Smooth muscle cell (in vitro differentiated cells): ENCODE measurements around the gene DNER. TPM values are rescaled to one million over a fixed set of nuclear protein-coding genes. Genes with fewer than 3 reads are reported as not detected.
A peak's percentile ranks its signal among the peaks of the same experiment; 100 is the strongest.

ENCODE experiments used
- DNase-seq: peaks from one replicate; lab custom pipeline; 2025; ENCODE audit not compliant: unreplicated experiment; lab: John Stamatoyannopoulos, UW
- H2AFZ ChIP-seq: fragments of 200-600 bp; sonication (generic); 2 replicates; pipeline ENCODE4 v1.6.0; 2016; ENCODE audit warnings: antibody characterized with exemption, low read depth, mild to moderate bottlenecking
- H3F3A ChIP-seq: fragments of 200-600 bp; sonication (generic); 2 replicates; pipeline ENCODE4 v1.6.0; 2017; ENCODE audit warnings: antibody characterized with exemption, low read depth
- H3K27ac ChIP-seq: fragments of 200-600 bp; sonication (generic); 2 replicates; pipeline ENCODE4 v1.5.1; 2016; ENCODE audit warnings: low read depth, mild to moderate bottlenecking
- H3K27me3 ChIP-seq: fragments of 200-600 bp; sonication (generic); 2 replicates; pipeline ENCODE4 v1.6.1; 2016; ENCODE audit warnings: low read depth, mild to moderate bottlenecking
- H3K36me3 ChIP-seq: fragments of 200-600 bp; sonication (generic); 2 replicates; pipeline ENCODE4 v1.5.1; 2016; ENCODE audit warnings: low read depth
- H3K4me1 ChIP-seq: fragments of 200-600 bp; sonication (generic); 2 replicates; pipeline ENCODE4 v1.5.1; 2016; ENCODE audit warnings: low read depth
- H3K4me2 ChIP-seq: fragments of 200-600 bp; sonication (generic); 2 replicates; pipeline ENCODE4 v1.6.0; 2016; ENCODE audit warnings: mild to moderate bottlenecking
- H3K4me3 ChIP-seq: fragments of 200-600 bp; sonication (generic); 2 replicates; pipeline ENCODE4 v1.5.1; 2016; ENCODE audit warnings: mild to moderate bottlenecking
- H3K79me2 ChIP-seq: fragments of 200-600 bp; sonication (generic); 2 replicates; pipeline ENCODE4 v1.6.0; 2016; ENCODE audit warnings: low read depth, mild to moderate bottlenecking
- H3K9ac ChIP-seq: fragments of 200-600 bp; sonication (generic); 2 replicates; pipeline ENCODE4 v1.6.0; 2016; ENCODE audit warnings: low read depth
- H3K9me3 ChIP-seq: fragments of 200-600 bp; sonication (generic); replicated peaks from 2 replicates; pipeline ENCODE4 v1.5.1; 2016; ENCODE audit warnings: low read depth
- H4K20me1 ChIP-seq: fragments of 200-600 bp; sonication (generic); 2 replicates; pipeline ENCODE4 v1.6.0; 2016; ENCODE audit warnings: low read depth
- CTCF ChIP-seq: fragments of 200-600 bp; sonication (generic); IDR thresholded peaks from 2 replicates; pipeline ENCODE4 v1.5.1; 2017; ENCODE audit warnings: borderline replicate concordance, mild to moderate bottlenecking, antibody characterized with exemption; ENCODE audit not compliant: insufficient read depth, poor library complexity, severe bottlenecking
- WGBS: methylation state at CpG from one replicate; pipeline ENCODE4 v1.1.7; 2016; ENCODE audit warnings: low lambda C conversion rate; 5-methylcytosine and 5-hydroxymethylcytosine counted together
- polyA plus RNA-seq: library from polyadenylated mRNA; unstranded; fragments of >200 nt; fragmentation: Nextera tagmentation; extraction: Ambion mirVana; gene quantifications from 2 replicates; pipeline ENCODE4 v1.2.1, GENCODE V29; 2016
- total RNA-seq: library from RNA; depleted of rRNA; stranded (reverse); fragments of >200 nt; gene quantifications from 2 replicates; pipeline ENCODE4 v1.2.3, GENCODE V29; 2014

DNER gene
- total and polyA plus RNA-seq, 2 experiments from 2014 or later: 0.31 to 0.61 TPM

- H3K27me3 ChIP-seq: no peaks in the 10 kb centered on the region
- no peaks in the 10 kb centered on the region for H4K20me1 ChIP-seq
- H3K36me3 ChIP-seq: no peaks in the 10 kb centered on the region
- H3K4me1 ChIP-seq: no peaks in the 10 kb centered on the region
- TF ChIP-seq CTCF: no peak
- DNase-seq: no peak
- no peak overlapping the region for H3K4me3 ChIP-seq
- H3F3A ChIP-seq: no peaks in the 10 kb centered on the region
- no peak overlapping the region for H3K9ac ChIP-seq
- no peak overlapping the region for H2AFZ ChIP-seq
- H3K9me3 ChIP-seq: no peaks in the 10 kb centered on the region
- H3K79me2 ChIP-seq: no peaks in the 10 kb centered on the region
- H3K4me2 ChIP-seq: no peak overlapping the region
- WGBS: 55% methylated on average over 2 of the region's 2 CpGs
- H3K27ac ChIP-seq: no peak overlapping the region
These were observed 250.5 kb downstream of the DNER start for GRCh38 chr2:229463841-229464346.

- no peaks in the 10 kb centered on the region for H3K9me3 ChIP-seq
- H3K9ac ChIP-seq: no peak overlapping the region
- H4K20me1 ChIP-seq: no peaks in the 10 kb centered on the region
- H3K79me2 ChIP-seq: no peaks in the 10 kb centered on the region
- TF ChIP-seq CTCF: no peak
- no peaks in the 10 kb centered on the region for H3F3A ChIP-seq
- H3K36me3 ChIP-seq: no peaks in the 10 kb centered on the region
- no peak overlapping the region for H3K27ac ChIP-seq
- H3K27me3 ChIP-seq: no peaks in the 10 kb centered on the region
- H3K4me1 ChIP-seq: no peaks in the 10 kb centered on the region
- H3K4me2 ChIP-seq: no peak overlapping the region
- no peak for DNase-seq
- H3K4me3 ChIP-seq: no peak overlapping the region
- H2AFZ ChIP-seq: no peak overlapping the region
These were observed 252.2 kb downstream of the DNER start for GRCh38 chr2:229462112-229462511.

DNA sequence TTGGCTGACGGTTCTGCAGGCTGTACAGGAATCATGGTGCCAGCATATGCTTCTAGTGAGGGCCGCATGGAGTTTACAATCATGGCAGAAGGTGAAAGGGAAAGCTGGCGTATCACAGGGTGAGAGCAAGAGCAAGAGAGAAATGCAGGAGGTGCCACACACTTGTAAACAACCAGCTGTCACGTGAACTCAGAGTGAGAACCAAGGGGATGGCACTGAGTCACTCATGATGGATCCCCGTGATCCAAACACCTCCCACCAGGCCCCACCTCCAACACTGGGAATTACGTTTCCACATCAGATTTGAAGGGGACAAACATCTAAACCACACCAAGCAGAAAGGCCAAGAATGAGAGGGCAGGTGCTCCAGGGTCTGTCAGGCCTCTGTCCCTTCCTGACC lies 258.3 kb downstream of the DNER start:
- no peak for DNase-seq
- no peak for TF ChIP-seq CTCF
- no peak overlapping the region for H3K4me2 ChIP-seq
- H3K27me3 ChIP-seq: no peaks in the 10 kb centered on the region
- H3K27ac ChIP-seq: no peak overlapping the region
- H2AFZ ChIP-seq: no peak overlapping the region
- H3K4me3 ChIP-seq: no peak overlapping the region
- no peaks in the 10 kb centered on the region for H3F3A ChIP-seq
- H3K9me3 ChIP-seq: no peaks in the 10 kb centered on the region
- no peaks in the 10 kb centered on the region for H3K36me3 ChIP-seq
- H3K4me1 ChIP-seq: no peaks in the 10 kb centered on the region
- H4K20me1 ChIP-seq: no peaks in the 10 kb centered on the region
- no peak overlapping the region for H3K9ac ChIP-seq
- 93% methylated on average over 6 of the region's 6 CpGs for WGBS
- H3K79me2 ChIP-seq: no peaks in the 10 kb centered on the region

GRCh38 chr2:229454934-229455631 lies 259.3 kb downstream of the DNER start:
- TF ChIP-seq CTCF: no peak
- no peak overlapping the region for H2AFZ ChIP-seq
- DNase-seq: no peak

More at GRCh38 chr2:229454934-229455631, 259.3 kb downstream of the DNER start:
- H3K79me2 ChIP-seq: no peaks in the 10 kb centered on the region
- H3K4me2 ChIP-seq: peak overlapping the region; percentile 20
- no peaks in the 10 kb centered on the region for H3K4me1 ChIP-seq
- H3K27ac ChIP-seq: peak overlapping the region; percentile 86
- no peaks in the 10 kb centered on the region for H3K27me3 ChIP-seq
- H3K36me3 ChIP-seq: no peaks in the 10 kb centered on the region
- H3K9ac ChIP-seq: peak overlapping the region; percentile 41
- no peaks in the 10 kb centered on the region for H4K20me1 ChIP-seq
- no peaks in the 10 kb centered on the region for H3K9me3 ChIP-seq
- 29% methylated on average over 7 of the region's 7 CpGs for WGBS
- no peak overlapping the region for H3K4me3 ChIP-seq
- no peaks in the 10 kb centered on the region for H3F3A ChIP-seq
